ENCODE results near the gene CABCOCO1. TPM values are rescaled to one million over a fixed set of nuclear protein-coding genes. Genes with fewer than 3 reads are reported as not detected.
A peak's percentile ranks its signal among the peaks of the same experiment; 100 is the strongest.

The CABCOCO1 gene
- total and polyA plus RNA-seq, 9 of the 15 experiments (the other 6 are each of a cell fraction or from before 2014, with no cell fraction given), result 0.04 TPM; not detected in 8

DNA sequence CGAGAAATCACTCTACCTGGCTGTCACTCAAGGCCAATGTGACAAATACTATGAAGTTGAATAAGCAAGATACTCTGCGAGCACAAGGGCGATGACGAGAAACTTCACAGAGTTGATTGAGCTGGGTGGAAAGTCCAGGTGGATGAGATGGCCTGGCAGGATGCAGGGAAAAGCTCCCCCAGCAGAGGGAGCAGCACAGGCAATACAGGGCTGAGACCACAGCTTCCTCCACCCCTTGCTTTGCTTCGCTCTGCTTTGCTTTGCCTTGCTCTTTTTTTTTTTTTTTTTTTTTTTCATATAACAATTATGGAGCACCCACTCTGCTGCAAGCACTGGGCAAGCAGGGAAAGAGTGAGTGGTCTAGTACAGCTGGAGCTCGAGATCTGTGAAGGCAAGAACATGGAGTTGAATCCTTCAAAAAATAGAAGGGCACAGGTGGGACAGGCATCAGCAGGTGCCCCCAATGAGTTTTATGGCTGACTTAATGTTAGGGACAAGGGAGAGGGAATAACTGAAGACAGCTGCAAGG lies 88.3 kb downstream of the CABCOCO1 start (continued):
- TF ChIP-seq XRCC5 (IDR thresholded peaks at IDR 0.05; ENCODE audit: low read depth, low read length), result peak; percentile 66; the same call in 1 of the 2 replicates
- TF ChIP-seq RBM39 (optimal IDR thresholded peaks at IDR 0.05; ENCODE audit: low read depth, low read length), result peak; percentile 89
- TF ChIP-seq HDAC8 (tag; IDR thresholded peaks at IDR 0.05), result no peak
- no peak for TF ChIP-seq PRPF4 (IDR thresholded peaks at IDR 0.05; ENCODE audit: insufficient read depth, low read depth, low read length, poor library complexity, severe bottlenecking)
- TF ChIP-seq FUS (optimal IDR thresholded peaks at IDR 0.05; ENCODE audit: low read depth, low read length), result no peak
- TF ChIP-seq ZNF589 (CRISPR knock-in tag; IDR thresholded peaks at IDR 0.05; ENCODE audit: low read depth), result peak; percentile 87; the same call in 1 of the 2 replicates
- TF ChIP-seq, protein P1, sequence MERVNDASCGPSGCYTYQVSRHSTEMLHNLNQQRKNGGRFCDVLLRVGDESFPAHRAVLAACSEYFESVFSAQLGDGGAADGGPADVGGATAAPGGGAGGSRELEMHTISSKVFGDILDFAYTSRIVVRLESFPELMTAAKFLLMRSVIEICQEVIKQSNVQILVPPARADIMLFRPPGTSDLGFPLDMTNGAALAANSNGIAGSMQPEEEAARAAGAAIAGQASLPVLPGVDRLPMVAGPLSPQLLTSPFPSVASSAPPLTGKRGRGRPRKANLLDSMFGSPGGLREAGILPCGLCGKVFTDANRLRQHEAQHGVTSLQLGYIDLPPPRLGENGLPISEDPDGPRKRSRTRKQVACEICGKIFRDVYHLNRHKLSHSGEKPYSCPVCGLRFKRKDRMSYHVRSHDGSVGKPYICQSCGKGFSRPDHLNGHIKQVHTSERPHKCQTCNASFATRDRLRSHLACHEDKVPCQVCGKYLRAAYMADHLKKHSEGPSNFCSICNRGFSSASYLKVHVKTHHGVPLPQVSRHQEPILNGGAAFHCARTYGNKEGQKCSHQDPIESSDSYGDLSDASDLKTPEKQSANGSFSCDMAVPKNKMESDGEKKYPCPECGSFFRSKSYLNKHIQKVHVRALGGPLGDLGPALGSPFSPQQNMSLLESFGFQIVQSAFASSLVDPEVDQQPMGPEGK (CRISPR knock-in tag; IDR thresholded peaks at IDR 0.05; ENCODE audit: borderline replicate concordance), result no peak
- TF ChIP-seq, protein P2, sequence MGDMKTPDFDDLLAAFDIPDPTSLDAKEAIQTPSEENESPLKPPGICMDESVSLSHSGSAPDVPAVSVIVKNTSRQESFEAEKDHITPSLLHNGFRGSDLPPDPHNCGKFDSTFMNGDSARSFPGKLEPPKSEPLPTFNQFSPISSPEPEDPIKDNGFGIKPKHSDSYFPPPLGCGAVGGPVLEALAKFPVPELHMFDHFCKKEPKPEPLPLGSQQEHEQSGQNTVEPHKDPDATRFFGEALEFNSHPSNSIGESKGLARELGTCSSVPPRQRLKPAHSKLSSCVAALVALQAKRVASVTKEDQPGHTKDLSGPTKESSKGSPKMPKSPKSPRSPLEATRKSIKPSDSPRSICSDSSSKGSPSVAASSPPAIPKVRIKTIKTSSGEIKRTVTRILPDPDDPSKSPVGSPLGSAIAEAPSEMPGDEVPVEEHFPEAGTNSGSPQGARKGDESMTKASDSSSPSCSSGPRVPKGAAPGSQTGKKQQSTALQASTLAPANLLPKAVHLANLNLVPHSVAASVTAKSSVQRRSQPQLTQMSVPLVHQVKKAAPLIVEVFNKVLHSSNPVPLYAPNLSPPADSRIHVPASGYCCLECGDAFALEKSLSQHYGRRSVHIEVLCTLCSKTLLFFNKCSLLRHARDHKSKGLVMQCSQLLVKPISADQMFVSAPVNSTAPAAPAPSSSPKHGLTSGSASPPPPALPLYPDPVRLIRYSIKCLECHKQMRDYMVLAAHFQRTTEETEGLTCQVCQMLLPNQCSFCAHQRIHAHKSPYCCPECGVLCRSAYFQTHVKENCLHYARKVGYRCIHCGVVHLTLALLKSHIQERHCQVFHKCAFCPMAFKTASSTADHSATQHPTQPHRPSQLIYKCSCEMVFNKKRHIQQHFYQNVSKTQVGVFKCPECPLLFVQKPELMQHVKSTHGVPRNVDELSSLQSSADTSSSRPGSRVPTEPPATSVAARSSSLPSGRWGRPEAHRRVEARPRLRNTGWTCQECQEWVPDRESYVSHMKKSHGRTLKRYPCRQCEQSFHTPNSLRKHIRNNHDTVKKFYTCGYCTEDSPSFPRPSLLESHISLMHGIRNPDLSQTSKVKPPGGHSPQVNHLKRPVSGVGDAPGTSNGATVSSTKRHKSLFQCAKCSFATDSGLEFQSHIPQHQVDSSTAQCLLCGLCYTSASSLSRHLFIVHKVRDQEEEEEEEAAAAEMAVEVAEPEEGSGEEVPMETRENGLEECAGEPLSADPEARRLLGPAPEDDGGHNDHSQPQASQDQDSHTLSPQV (IDR thresholded peaks at IDR 0.05), result peak; percentile 6; the same call in 1 of the 2 replicates
- peak in 2 of 3 experiments; percentile 35 to 58 for TF ChIP-seq YY1 (IDR thresholded peaks at IDR 0.05; ENCODE audit: borderline replicate concordance in 1 of 3, control insufficient read depth in 1 of 3, extremely low read depth in 1 of 3, insufficient read depth in 3 of 3, insufficient read length in 1 of 3, insufficient replicate concordance in 2 of 3, low read depth in 1 of 3, low read length in 2 of 3)
- TF ChIP-seq HDAC2 (IDR thresholded peaks at IDR 0.05), result 0 out of 2 replicates have a peak, but pooled peaks have one; percentile 39
- 0 out of 2 replicates have a peak, but pooled peaks have one; percentile 22 for TF ChIP-seq ETV1 (tag; conservative IDR thresholded peaks at IDR 0.05; ENCODE audit: low read depth)
- TF ChIP-seq ZNF764 (CRISPR knock-in tag; IDR thresholded peaks at IDR 0.05; ENCODE audit: low read depth), result no peak
- TF ChIP-seq, protein P3, sequence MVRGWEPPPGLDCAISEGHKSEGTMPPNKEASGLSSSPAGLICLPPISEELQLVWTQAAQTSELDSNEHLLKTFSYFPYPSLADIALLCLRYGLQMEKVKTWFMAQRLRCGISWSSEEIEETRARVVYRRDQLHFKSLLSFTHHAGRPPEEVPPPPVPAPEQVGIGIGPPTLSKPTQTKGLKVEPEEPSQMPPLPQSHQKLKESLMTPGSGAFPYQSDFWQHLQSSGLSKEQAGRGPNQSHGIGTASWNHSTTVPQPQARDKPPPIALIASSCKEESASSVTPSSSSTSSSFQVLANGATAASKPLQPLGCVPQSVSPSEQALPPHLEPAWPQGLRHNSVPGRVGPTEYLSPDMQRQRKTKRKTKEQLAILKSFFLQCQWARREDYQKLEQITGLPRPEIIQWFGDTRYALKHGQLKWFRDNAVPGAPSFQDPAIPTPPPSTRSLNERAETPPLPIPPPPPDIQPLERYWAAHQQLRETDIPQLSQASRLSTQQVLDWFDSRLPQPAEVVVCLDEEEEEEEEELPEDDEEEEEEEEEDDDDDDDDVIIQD (CRISPR knock-in tag; IDR thresholded peaks at IDR 0.05), result no peak
- peak; percentile 76; the same call in 1 of the 2 replicates for TF ChIP-seq ARID2 (IDR thresholded peaks at IDR 0.05)
- no peak for TF ChIP-seq SRSF1 (IDR thresholded peaks at IDR 0.05; ENCODE audit: low read depth, low read length)
- no peak for TF ChIP-seq C11orf30 (IDR thresholded peaks at IDR 0.05; ENCODE audit: low read depth)

All from K562 (cell line).